NK-92 treated with Interleukin-12 subunit alpha and Interleukin-12 subunit beta, amount 100 ng/mL, for 24 hours (cell line): ENCODE results near the gene CFL2.
"Not testable (repeated sequence)": the region's sequence is repeated elsewhere in the genome, so short reads cannot be mapped to it uniquely, and the experiment has no call there.

ENCODE experiments used
- DNase-seq: peaks from one replicate; lab custom pipeline; 2025; lab: John Stamatoyannopoulos, UW

Gene CFL2

DNA sequence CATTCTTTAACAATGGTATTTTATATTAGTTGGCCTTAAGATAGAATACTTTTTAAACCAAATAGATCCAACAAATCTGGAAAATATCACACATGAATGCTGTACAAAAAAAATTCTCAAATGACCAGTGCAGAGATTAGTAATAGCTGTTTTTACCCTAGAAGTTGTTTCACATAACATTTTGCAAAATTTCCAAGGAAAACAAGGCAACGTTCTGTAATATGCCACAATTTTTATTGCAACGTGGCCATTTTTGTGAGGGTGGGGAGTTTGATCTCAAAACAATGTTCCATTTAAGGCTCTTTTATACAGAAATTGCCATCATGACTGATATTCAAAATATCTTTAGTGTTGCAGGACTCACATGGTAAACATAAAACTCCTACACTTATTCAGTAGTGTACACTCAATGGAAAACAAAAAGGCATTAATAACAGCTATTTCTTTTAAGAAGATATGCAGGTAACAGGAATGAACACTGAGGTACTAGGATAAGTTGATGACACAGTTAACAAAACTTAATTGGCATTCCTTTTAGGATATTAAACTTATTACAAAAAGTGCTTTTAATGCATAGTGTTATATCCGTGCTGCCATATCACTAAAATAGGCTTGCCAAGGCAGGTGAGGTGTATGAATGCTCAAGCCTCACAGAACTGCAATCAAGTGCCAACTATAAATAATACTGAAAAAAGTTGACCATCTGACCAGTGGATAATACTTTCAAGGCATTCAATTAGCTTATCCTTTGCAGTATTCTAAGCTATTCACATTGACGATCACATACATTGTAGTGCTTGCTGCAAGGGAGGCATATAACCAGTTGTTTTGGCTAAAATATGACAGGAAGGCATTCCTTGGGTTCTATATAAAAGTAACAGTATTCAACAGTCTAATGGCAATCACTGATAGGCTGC, 2.3 kb downstream of the CFL2 start:
- DNase-seq = no peak

DNA sequence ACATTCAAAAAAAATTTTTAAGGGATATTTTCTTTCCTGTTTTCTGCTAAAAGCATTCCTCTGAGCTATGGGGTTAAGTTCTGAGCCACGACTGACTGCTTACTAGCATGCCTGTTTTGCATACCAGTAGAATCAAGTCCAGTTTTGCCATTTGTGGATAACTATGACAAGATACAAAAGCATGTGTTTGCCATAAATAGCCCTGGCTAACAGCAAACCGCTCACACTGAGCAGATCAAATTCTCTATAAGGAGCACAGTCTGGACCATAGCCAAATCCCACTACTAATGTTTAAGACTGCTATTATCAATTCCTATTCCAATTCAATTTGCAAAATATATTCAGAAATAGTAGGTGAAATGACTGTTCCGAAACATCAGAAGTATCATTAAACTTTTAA, 3.2 kb downstream of the CFL2 start:
- no peak for DNase-seq

DNA sequence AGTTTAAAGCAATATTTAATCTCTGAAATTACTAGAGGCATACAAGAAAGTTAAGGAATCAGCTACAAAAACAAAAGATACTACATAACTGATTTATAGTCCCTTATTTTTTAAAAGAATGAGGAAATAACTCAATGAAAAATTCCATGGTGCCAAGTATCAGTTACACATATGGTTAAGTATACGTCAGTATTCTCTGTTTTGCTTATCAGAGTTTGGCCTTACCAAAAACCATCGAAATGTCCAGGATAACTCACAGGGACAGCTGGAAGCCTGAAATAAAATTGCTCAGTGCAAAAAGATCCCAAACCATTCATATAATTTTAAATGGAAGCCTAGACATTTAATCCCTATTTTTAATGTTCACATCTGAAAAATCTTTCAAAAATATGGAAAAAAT, 3.6 kb downstream of the CFL2 start:
- no peak for DNase-seq

DNA sequence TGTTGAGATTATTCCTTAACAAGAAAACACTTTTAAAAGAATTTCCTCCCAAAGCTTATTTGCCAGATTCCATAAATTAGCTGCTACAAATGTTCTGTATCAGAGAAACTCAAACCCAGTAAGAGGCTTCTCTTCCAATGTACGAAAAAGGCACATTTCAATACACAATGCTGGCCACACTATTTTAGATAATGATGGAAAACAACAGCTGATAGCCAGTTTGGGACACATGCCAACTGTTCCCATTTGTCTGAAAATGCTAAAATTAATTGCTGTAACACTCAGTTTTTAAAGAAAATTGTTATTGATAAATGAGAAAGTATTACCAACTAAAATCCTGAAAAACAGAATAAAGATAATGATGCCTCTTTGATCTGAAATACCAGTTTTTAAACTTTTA, 4.4 kb downstream of the CFL2 start:
- DNase-seq = no peak

DNA sequence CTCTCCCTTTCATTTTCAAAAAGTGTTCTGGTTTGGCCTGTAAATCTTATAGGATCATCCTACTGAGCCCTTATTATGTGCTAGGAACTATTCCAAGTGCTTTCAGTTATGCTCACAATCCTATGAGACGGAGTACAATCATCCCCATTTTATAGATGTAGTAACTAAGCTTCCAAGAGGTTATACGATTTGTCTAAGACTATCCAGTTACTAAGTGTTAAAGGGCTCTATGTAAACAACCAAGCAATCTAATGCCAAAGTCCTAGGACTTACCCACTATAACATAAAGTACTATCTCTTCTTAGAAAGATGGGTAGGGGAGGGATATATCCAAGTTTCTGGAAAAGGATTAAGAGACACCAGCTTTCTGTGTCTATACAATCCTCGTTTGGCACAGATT, 6.7 kb downstream of the CFL2 start:
- DNase-seq = no peak

DNA sequence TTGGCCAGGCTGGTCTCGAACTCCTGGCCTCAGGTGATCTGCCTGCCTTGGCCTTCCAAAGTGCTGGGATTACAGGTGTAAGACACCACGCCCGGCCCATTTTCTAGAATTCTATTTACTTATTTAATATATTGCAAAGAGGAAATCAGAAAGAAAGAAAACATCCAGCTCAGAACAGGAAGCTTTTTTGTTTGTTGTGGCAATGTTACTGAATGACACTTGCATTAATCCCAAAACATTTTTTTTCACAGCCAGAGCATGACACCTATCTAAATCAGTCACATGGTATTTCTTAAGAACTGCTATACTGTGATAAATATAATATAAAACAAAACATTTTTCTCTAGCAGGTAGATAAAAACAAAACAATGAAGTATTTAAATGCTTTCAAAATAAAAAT, 12.6 kb downstream of the CFL2 start:
- DNase-seq = no peak

DNA sequence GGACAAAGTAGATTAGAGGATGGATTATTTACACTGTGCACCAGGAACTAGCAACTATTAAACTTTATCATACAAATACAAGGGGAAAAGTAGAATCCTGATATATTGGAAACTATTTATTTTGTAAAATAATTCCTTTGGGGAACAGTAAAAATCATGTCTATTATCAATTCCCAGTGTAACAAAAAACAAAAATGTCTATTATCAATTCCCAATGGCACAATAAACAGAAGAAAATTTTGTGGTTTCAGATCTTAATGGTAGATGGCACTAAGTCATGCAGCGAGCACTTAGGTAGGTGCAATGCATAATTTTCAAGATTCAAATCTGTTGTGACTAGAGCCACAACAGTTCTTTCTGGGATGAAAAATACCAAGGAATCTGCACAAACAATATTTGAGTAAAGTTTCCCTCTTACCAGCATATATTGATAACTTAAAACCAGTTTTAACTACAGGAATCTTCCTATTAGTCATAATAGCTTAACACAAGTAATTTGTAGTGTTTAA, 13.7 kb downstream of the CFL2 start:
- no peak for DNase-seq

DNA sequence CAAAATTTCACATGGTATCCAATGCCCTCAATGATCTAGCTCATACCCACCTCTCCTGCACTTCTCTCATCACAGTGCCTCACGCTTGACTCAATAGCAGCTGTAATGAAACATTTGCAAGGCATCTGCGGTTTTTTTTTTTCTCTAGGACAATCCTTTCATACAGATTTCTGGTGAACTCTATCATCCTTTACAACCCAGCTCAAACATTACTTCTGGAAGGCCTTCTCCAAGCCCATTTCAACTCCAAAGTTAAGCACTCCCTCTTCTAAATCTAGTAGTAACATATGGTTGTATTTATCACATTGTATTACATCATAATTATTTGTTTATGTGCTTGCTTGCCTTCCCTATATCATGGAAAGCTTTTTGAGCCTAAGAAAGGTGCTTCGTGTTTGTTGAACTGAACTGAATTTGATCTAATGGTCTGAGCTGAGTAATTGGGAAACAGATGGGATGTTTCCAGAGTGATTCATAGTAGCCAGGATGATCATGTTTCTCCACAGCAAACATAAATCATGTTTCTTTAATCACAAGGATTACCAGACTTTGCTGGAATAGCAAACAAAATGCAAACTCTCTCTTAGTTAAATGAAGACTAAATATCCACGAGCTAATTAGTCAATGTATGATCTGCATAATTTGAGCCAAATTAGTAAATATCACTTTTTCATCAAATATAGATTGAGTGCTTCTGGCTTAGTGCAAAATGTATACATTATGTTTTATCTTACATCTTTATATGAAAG, 14.3 kb downstream of the CFL2 start:
- no peak for DNase-seq

DNA sequence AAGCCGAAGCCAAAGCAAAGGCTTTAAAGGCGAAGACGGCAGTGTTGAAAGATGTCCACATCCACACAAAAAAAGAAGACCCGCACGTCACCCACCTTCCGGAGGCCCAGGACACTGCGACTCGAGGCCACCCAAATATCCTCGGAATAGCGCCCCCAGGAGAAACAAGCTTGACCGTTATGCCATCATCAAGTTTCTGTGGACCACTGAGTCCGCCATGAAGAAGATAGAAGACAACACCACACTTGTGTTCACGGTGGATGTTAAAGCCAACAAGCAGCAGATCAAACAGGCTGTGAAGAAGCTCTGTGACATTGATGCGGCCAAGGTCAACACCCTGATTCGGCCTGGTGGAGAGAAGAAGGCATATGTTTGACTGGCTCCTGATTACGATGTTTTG, 20.2 kb downstream of the CFL2 start:
- not testable (repeated sequence) for DNase-seq

DNA sequence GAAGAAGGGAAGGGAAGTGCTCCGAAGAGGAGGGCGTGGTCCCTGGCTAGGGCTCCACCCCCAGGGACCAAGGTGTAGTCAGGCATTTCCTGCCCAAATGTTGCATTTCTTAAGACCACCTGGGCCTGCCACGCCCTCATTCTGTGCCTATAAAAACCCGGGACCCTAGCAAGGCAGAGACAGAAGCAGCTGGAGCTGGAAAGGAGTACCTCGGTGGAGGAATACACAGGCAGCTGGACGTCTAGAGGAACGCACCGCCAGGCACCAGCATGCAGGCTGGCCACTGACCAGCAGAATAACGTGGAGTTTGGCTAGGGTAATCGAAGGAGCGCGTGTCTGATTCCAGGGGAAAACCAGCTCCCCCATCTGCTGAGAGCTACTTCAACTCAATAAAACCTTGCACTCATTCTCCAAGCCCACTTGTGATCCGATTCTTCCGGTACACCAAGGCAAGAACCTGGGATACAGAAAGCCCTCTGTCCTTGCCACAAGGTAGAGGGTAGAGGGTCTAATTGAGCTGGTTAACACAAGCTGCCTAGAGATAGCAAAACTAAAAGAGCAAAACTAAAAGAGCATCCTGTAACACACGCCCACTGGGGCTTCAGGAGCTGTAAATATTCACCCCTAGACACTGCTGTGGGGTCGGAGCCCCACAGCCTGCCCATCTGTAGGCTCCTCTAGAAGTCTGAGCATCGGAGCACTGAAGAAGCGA, 21.0 kb downstream of the CFL2 start:
- DNase-seq = no peak

DNA sequence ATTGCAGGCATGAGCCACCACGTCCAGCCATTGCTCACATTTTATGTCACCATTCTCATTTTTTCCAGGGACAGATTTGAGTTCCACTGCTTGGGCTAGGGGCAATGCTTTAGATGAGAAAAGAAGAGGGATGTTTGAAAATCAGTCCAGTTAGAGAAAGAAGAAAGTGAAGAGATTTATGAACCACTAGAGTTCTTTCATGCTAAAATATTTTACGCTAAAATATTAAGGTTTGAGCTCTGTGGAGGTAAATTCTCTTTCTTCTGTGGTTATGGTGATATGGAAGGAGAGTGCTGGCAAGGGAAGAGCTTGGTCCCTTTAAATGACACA, 21.5 kb downstream of the CFL2 start:
- DNase-seq = no peak

DNA sequence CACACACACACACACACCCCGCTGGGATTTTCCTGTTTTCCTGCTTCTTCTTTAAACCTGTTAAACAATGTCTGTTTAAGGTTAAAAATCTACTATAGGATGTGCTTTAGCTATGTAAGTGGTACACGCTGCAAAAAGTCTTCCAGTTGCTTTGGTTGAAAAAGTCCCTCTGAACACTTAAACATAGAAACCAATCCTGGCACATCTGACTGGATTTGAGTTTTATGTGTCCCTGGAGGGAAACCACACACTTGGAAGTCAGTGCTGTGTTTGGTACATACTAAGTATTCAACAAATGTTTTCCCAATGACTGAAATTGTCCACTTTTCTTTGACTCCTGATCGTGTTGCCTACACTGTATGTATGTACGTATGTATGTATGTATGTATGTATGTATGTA, 22.0 kb downstream of the CFL2 start:
- no peak for DNase-seq

DNA sequence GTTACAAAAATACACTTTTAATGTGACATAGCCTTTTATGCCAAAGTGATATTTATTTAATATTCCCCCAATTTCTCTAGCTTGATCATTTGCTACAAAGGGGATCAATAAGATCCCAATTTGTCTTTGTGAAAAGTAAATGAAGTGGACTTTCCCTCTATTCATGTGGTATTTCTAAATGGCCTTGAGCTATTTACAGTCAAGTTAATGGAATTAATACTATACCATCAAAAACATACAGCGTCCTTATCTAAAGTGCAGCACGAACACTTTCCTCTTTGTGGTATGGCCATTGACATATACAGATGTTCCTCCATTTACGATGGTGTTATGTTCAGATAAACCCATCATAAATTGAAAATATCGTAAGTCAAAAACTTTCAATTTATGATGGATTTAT, 23.2 kb downstream of the CFL2 start:
- DNase-seq = no peak

DNA sequence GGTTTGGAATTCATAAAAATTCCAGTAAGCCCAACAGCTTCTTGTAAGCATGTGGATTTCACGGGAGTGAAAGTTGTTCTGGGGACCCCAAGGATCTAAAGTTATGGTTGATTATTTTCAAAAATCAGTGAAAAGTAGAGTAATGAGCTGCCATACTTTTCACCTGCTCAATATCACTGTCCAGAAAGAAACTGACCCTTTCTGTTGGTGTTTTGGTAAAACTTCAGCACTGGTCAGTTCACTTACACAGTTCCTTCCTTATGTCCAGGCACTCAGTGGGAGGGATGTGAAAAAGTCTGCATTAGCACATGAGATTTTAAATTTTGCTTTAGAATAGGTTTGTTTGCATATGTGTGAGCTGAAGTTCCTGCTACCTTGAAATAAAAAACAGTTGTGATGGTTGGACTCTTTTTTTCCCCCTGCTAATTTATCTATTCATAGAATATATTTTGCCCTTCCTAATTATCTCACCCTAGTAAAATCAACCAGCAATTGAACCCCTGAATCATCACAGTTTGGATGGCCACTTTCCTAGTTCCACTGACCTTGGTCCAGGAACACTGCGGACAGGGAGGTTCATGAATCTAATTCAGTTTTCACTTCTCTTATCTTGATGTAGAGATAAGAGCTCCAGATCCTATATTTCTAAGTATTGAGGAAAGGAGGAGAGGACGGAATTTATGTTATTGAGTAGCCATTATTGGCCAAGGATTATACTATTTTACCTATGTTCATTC, 25.8 kb downstream of the CFL2 start:
- no peak for DNase-seq

DNA sequence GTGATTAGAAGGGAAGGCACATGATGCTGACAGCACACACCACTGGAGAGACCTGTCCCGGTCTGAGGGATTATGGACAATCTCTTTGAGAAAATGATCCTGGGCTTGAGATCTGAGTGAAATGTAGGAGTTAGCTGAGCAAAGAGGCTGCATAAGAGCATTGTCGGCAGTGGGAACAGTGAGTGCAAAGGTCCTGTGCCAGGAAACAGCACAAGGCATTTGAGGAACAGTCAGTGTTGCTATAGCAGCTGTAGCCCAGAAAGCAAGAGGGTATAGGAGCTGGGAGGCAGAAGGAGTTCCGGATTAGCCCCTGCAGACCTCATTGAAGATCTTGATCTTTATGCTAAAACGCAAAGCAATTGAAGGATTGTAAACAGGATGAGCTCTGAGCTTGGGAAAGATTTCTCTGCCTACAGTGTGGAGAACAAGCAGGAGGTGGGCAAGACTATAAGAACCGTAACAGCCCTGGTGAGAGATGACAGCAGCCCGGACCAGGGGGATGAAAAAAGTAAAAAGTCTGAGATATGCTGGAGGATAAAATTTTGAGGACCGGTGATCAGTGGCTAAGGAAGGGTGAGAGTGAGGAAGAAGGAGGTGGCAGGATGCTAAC, 28.5 kb downstream of the CFL2 start:
- DNase-seq = no peak

DNA sequence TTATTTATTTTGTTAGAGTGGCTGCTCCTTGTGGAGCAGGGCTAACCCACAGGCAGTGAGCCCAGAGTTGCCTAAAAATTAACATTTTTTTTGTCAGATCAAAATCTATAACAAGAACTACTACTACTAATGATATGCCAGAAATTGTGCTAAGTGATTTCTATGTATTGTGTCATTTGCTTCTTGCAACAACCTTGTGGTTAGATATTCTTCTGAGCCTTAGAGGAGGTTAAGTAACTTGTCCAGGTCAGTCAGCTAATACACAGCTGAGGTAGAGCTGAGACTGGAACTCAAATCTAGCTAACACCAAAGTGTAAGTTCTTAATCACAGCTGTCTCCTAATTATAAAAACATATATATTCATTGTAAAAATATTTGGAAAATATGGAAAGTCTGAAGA, 29.8 kb downstream of the CFL2 start:
- no peak for DNase-seq

DNA sequence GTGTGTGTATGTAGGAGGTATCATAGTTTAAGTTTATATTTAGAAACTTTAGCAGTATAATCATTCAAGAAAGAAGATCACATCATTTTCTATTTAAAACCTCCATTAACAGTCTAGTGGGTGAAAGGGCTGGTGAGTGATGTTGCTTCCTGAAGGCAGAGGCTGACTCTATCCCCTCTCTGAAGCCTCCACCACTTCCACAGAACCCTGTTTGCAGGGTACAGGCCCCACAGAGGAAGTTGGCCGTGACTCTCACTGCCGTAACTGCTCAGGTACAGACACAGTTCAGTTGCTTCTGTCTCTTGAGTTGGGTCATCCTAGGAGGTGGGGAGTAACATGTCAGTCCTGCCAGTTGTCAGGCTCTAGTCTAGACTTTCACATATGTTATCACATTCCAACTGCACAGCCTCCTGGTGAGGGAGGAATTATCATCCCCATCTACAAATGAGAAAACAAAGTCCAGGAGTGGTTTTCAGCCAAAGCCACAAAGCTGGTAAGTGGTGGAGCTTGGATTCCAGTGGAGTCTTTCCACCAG, 31.5 kb downstream of the CFL2 start:
- DNase-seq = no peak

DNA sequence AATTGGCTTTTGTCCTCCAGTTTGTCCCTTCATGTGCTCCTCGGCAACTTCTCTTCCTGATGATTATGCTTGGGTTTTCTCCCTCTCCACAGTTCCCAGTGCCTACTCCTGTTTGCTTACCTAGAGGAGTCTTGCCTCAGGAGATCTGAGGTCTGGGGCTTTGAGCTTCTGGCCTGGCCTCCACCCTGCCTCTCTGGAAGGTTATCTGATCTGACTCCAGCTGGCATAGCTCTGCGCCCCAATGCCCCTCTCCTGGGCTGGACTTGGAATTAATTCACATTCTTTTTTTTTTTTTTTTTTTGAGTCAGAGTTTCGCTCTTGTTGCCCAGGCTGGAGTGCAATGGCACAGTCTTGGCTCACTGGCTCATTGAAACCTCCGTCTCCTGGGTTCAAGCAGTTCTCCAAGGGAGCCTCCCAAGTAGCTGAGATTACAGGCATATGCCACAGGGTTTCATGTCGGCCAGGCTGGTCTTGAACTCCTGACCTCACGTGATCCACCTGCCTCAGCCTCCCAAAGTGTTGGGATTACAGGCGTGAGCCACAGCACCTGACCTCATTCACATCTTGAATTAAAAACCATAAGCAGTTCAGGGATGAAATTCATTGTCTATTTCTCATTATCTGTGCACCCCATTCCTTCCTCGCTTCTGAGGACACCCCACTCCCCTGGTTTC, 33.5 kb downstream of the CFL2 start:
- DNase-seq = no peak

DNA sequence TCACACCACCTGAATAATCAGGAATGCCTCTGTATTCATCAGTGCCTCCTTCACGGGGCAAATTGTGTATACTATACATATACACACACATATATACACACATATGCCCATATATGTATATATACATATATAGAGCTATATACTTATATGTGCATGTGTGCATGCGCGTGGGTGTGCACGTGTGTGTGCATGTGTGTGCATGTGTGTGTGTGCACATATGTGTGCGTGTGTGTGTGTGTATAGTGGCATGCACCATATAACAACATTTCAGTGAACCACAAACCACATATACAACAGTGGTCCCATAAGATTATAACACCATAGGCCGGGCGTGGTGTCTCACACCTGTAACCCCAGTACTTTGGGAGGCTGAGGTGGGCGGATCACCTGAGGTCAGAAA, 35.7 kb downstream of the CFL2 start:
- no peak for DNase-seq

DNA sequence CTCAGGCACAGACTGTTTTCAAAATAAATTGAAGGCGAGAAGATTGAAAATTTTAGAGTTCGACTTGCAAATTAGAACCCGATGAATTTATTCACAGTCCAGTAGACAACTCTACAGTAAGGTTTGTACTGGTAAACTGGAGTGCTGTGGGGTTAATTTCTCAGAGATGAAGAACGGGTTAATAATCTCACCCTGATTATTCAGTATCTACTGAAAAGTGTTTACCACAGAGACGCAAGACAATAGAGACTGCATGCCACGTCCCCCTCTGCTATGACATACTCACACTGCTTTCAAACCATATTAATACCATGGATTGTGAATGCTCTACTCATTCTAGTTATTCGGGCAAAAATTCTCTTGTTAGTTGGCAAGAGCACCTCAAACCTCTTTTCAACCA, 36.1 kb downstream of the CFL2 start:
- no peak for DNase-seq
